Epithelial cell of prostate (primary cell): ENCODE measurements around the gene PARP12.

ENCODE experiments used
- DNase-seq: peaks from one replicate; pipeline ENCODE4 v3.0.0-alpha.2; 2011; ENCODE audit warnings: low read depth, low spot score
- H3K27ac ChIP-seq: fragments of 450-650 bp; 2 replicates; pipeline ENCODE4 v1.5.1; 2017; ENCODE audit warnings: mild to moderate bottlenecking

The PARP12 gene

DNA sequence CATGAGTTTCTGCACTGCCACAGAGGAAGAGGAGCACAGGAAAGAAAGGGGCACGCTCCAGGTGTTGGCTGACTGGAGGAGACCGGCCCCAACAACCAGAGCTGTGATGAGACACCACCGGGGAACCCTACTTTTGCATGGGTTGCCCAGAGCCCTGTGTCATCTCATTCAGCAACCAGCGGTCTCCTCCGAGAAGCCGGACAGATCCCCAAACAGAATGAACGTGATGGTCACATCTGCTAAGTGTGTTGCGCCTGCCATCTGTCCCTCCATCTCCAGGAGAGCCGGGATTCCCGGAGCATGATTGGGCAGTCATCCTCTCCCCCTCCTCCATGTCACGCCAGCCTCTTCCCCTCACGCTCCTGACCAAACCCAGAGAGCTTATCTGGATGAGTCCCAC lies 22.9 kb downstream of the PARP12 start:
- no peak overlapping the region for H3K27ac ChIP-seq
- no peak for DNase-seq

DNA sequence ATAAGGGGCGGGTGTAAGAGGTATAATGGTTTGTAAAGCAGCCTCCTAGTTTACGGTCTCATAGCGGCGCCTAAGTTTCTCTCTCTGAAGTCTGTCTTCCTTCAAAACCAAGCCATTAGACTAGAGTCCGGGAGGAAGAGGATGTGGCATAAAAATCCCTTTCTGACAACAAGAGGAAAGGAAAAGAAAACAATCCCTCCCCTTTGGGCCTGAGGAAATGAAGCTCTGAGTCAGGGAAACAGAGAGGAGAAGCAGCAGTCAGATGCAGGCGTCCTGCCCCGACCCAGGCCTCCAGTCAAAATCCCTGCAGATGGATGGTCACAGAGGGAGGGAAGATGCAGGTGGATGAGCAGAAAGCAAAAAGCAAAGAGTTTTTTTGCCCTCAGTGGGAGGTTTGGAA lies 23.7 kb downstream of the PARP12 start:
- no peak overlapping the region for H3K27ac ChIP-seq
- no peak for DNase-seq

GRCh38 chr7:140036224-140036962 lies 26.4 kb downstream of the PARP12 start:
- H3K27ac ChIP-seq: no peak overlapping the region
- no peak for DNase-seq

GRCh38 chr7:140035400-140036223 lies 27.1 kb downstream of the PARP12 start:
- DNase-seq: no peak
- H3K27ac ChIP-seq: peak overlapping the region; percentile 23

DNA sequence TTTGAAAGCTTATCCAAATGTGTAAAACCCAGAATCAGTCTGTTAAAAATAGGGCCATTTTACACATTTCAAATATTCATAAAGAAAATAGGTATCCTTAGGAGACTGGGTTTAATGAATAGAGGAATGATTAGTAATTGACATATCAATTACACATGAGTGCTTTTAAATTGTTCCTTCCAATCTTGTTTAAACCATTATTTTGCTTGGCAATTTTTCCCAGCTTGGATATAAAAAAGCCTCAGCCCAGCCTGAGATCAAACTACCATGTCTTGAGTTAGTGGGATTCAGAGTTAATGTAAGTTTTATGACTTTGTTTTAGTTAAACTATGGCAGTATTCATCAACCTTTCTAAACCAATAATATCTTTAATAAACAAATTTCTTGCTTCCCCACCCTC lies 28.3 kb downstream of the PARP12 start:
- DNase-seq: no peak
- peak overlapping the region; percentile 76 for H3K27ac ChIP-seq

- H3K27ac ChIP-seq: peak overlapping the region; percentile 76
- DNase-seq: peak; percentile 67
Measured at GRCh38 chr7:140033779-140034363, 28.9 kb downstream of the PARP12 start.

GRCh38 chr7:140033036-140033435 lies 29.7 kb downstream of the PARP12 start:
- DNase-seq: no peak
- peak overlapping the region; percentile 76 for H3K27ac ChIP-seq

DNA sequence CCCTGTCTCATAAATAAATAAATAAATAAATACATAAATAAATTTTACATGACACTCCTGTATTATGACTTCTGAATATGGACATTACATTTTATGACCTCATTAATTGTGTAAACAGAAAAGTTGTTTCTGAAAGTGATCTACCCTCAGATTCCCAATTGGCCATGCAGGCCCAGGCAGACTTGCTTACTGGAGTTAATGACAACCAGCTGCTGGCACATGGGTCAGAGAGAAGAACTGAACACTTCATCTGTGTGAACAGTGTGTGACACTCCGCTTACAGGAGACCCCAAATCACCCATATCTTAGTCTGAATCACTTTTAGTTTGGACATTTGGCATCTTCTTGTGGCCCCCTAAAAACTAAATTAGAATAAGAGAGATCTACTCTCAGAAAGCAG lies 31.4 kb downstream of the PARP12 start:
- DNase-seq: no peak
- no peak overlapping the region for H3K27ac ChIP-seq

GRCh38 chr7:140029072-140029471 lies 33.7 kb downstream of the PARP12 start:
- H3K27ac ChIP-seq: no peak overlapping the region
- no peak for DNase-seq

DNA sequence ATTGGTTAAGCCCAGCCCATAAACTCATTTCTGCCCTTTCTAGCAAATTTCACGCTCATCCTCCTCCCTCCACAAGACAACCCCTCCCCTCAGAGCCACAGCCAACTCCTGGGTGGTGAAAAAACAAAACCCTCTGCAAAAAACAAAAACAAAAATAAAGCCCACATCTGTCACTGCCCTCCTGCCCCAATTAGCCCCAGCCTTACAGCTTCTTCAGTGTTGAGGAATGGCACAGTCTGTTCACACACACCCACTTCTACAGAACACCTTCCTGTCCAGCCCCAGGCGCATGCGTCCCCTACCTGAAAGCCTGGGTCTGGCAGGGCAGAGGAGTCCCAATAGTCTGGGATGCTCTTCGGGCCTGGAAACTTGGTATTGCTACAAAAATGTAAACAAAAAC lies 34.4 kb downstream of the PARP12 start:
- no peak for DNase-seq
- no peak overlapping the region for H3K27ac ChIP-seq

GRCh38 chr7:140027858-140028257 lies 34.9 kb downstream of the PARP12 start:
- H3K27ac ChIP-seq: no peak overlapping the region
- DNase-seq: no peak

- H3K27ac ChIP-seq: no peak overlapping the region
- no peak for DNase-seq
Measured at GRCh38 chr7:140026935-140027334, 35.8 kb downstream of the PARP12 start.

- DNase-seq: no peak
- H3K27ac ChIP-seq: no peak overlapping the region
Measured at GRCh38 chr7:140025814-140026433, 36.8 kb downstream of the PARP12 start.

GRCh38 chr7:140025241-140025640 lies 37.5 kb downstream of the PARP12 start:
- no peak for DNase-seq
- H3K27ac ChIP-seq: no peak overlapping the region

GRCh38 chr7:140024585-140024984 lies 38.2 kb downstream of the PARP12 start:
- no peak overlapping the region for H3K27ac ChIP-seq
- DNase-seq: no peak

DNA sequence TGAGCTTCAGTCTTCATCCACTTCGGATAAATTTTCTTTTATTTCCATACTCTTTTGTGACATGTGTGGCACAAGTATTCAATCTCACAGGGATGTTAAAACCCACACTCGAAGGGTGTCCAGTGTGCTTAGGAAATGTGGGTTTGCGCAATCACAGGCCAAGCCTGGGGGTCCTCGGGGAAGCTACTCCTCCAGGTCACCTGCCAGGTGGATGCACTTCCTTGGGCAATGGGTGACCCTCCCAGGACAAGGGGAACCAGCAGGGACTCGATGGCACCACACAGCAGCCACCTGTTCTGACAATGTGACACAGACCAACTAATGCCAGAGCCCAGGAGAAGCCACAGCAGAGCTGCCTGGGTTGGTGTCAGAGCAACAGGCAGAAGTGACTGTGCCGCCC lies 39.0 kb downstream of the PARP12 start:
- no peak overlapping the region for H3K27ac ChIP-seq
- DNase-seq: no peak

- DNase-seq: no peak
- no peak overlapping the region for H3K27ac ChIP-seq
Measured at GRCh38 chr7:140022582-140023211, 40.1 kb downstream of the PARP12 start.

- no peak overlapping the region for H3K27ac ChIP-seq
- no peak for DNase-seq
Measured at GRCh38 chr7:140021603-140022002, 41.1 kb downstream of the PARP12 start.

- DNase-seq: no peak
- no peak overlapping the region for H3K27ac ChIP-seq
Measured at GRCh38 chr7:140019606-140020005, 43.1 kb downstream of the PARP12 start.

DNA sequence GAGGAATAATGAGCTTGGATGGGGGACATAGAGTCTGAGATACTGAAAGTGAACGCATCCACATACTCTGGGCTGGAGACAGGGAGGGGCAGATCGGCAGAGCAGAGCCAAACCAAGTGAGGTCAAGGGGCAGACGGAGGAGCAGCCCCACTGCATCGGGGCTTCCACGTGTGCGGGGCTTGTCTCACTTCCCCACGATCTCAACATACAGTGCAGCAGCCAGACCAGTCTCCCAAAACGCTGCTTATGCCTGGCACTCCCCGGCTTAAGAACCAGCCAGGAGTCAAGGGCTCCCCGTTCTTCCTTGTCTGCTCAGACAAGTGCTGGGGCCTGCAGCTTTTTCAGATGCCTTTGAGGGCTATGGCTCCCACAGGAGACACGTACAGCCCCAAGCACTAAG lies 43.6 kb downstream of the PARP12 start:
- DNase-seq: no peak
- H3K27ac ChIP-seq: no peak overlapping the region
